ENCODE measurements around the gene OXTR. TPM values are rescaled to one million over a fixed set of nuclear protein-coding genes. Genes with fewer than 3 reads are reported as not detected.

The OXTR gene
- total RNA-seq, 1 experiment from 2014 or later, result 3.4 TPM

DNA sequence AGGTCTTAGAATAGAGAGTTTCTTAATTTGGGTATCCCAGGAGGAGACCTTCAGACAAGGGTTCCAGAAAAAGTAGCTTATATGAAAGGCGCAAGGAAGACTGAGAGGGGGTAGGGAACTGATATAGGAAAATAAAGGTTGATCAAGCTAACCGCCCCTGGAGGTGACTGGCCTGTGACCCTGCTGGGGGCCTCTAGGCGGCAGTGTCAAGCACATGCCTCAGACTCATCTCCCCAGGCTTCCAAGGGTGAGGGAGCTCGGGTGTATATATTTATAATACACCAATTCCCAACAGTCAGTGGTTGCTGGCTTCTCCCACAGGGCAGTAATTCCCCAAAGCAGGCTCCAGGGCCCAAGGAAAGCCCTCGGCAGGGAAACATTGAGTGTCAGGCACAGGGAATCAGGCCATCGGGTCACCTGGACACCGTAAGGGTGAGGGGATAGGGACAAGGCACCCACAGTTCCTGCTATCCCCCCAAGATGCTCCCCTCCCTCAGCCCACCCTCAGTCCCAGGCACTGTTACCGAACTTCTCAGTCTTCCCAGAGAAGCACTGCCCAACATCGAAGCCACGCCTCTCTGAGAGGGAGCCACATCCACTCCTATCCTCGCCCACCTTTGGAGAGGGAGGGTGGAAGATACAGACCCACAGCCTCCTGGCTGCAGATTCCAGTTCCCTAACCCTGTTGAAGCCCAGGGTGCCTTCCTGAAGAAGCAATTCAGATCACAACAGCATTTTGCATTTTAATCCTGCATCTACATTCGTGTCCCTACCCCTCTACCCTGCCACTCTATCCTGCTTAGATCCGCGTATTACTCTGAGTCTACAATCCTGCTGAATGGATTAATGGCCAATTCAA is 55.3 kb downstream of the OXTR start:
- H3K27me3 Mint-ChIP-seq (ENCODE audit: unreplicated experiment), result peaks cover 51% of the 10 kb centered on the region
- no TSS peak for BruUV-seq (replicated peaks)
- H3K4me3 Mint-ChIP-seq (ENCODE audit: low read depth, unreplicated experiment), result no peak overlapping the region
- intact Hi-C loops (cut with micrococcal nuclease; ENCODE audit: unreplicated experiment), result no loop called here
- TF ChIP-seq CTCF (IDR thresholded peaks at IDR 0.05; ENCODE audit: unreplicated experiment), result peak; percentile 22
- H3K4me1 Mint-ChIP-seq (ENCODE audit: low read depth, unreplicated experiment), result no peaks in the 10 kb centered on the region
- no peaks in the 10 kb centered on the region for H3K9me3 Mint-ChIP-seq (ENCODE audit: low read depth, unreplicated experiment)
- no peaks in the 10 kb centered on the region for H3K36me3 Mint-ChIP-seq (ENCODE audit: insufficient read depth, unreplicated experiment)
- H3K27ac Mint-ChIP-seq (ENCODE audit: unreplicated experiment), result no peak overlapping the region
- DNase-seq, result peak; percentile 14
- CTCF ChIA-PET, result interaction anchor here (1.1 kb wide), 1 partner anchor 16 kb away, joined by 3 read pairs; no protein-coding TSS in a partner anchor

- Mint-ChIP-seq H3K4me1 (ENCODE audit: low read depth, unreplicated experiment) (no peaks in the 10 kb centered on the region), H3K27ac (ENCODE audit: unreplicated experiment) (no peak overlapping the region), H3K27me3 (ENCODE audit: unreplicated experiment) (peaks cover 57% of the 10 kb centered on the region), H3K36me3 (ENCODE audit: insufficient read depth, unreplicated experiment) (no peaks in the 10 kb centered on the region), H3K4me3 (ENCODE audit: low read depth, unreplicated experiment) (no peak overlapping the region), H3K9me3 (ENCODE audit: low read depth, unreplicated experiment) (no peaks in the 10 kb centered on the region)
- CTCF ChIA-PET, result no interaction called here
- no TSS peak for BruUV-seq (replicated peaks)
- no peak for DNase-seq
- TF ChIP-seq CTCF (IDR thresholded peaks at IDR 0.05; ENCODE audit: unreplicated experiment), result no peak
- intact Hi-C loops (cut with micrococcal nuclease; ENCODE audit: unreplicated experiment), result no loop called here
Observed at GRCh38 chr3:8712908-8713255, 56.5 kb downstream of the OXTR start.

GRCh38 chr3:8712045-8712907 is 57.1 kb downstream of the OXTR start:
- H3K27ac Mint-ChIP-seq (ENCODE audit: unreplicated experiment), result no peak overlapping the region
- H3K36me3 Mint-ChIP-seq (ENCODE audit: insufficient read depth, unreplicated experiment), result no peaks in the 10 kb centered on the region
- no peaks in the 10 kb centered on the region for H3K9me3 Mint-ChIP-seq (ENCODE audit: low read depth, unreplicated experiment)
- BruUV-seq (replicated peaks), result no TSS peak
- no peak overlapping the region for H3K4me3 Mint-ChIP-seq (ENCODE audit: low read depth, unreplicated experiment)
- intact Hi-C loops (cut with micrococcal nuclease; ENCODE audit: unreplicated experiment), result no loop called here
- no peaks in the 10 kb centered on the region for H3K4me1 Mint-ChIP-seq (ENCODE audit: low read depth, unreplicated experiment)
- no peak for TF ChIP-seq CTCF (IDR thresholded peaks at IDR 0.05; ENCODE audit: unreplicated experiment)
- peaks cover 57% of the 10 kb centered on the region for H3K27me3 Mint-ChIP-seq (ENCODE audit: unreplicated experiment)
- CTCF ChIA-PET, result no interaction called here
- no peak for DNase-seq

- Mint-ChIP-seq H3K36me3 (ENCODE audit: insufficient read depth, unreplicated experiment) (no peaks in the 10 kb centered on the region), H3K9me3 (ENCODE audit: low read depth, unreplicated experiment) (peaks cover 2% of the 10 kb centered on the region), H3K27ac (ENCODE audit: unreplicated experiment) (peak overlapping the region; percentile 65), H3K4me1 (ENCODE audit: low read depth, unreplicated experiment) (no peaks in the 10 kb centered on the region), H3K4me3 (ENCODE audit: low read depth, unreplicated experiment) (no peak overlapping the region), H3K27me3 (ENCODE audit: unreplicated experiment) (peaks cover 43% of the 10 kb centered on the region)
- TF ChIP-seq CTCF (IDR thresholded peaks at IDR 0.05; ENCODE audit: unreplicated experiment), result no peak
- no peak for DNase-seq
- no TSS peak for BruUV-seq (replicated peaks)
- intact Hi-C loops (cut with micrococcal nuclease; ENCODE audit: unreplicated experiment), result no loop called here
- CTCF ChIA-PET, result no interaction called here
Observed at GRCh38 chr3:8709801-8710507, 59.5 kb downstream of the OXTR start.

Data from Calu3 (cell line).